ENCODE measurements around the gene BAIAP3. TPM values are rescaled to one million over a fixed set of nuclear protein-coding genes. Genes with fewer than 3 reads are reported as not detected.

The BAIAP3 gene
- total and polyA plus RNA-seq, 2 of the 8 experiments (the other 6 are each of a cell fraction or from before 2014, with no cell fraction given) = 2.9 to 6.8 TPM

GRCh38 chr16:1312903-1313302 is 20.5 kb upstream of the BAIAP3 start:
- Histone ChIP-seq H3K9me3 (ENCODE audit: insufficient read depth in 2 of 2, low read depth in 1 of 2, low read length in 1 of 2) (no peaks in the 10 kb centered on the region), H3K79me2 (ENCODE audit: control insufficient read depth in 1 of 2, insufficient read depth in 2 of 2, low read length in 2 of 2) (peaks cover 36 to 71% of the 10 kb centered on the region in 2 experiments), H4K20me1 (replicated peaks in 1 of 2; ENCODE audit: control insufficient read depth in 1 of 2, insufficient read depth in 2 of 2, low read length in 2 of 2) (peaks cover 52 to 60% of the 10 kb centered on the region in 2 experiments), H3K4me3 (ENCODE audit: extremely low read depth in 1 of 4, insufficient read depth in 2 of 4, low read depth in 3 of 4, low read length in 4 of 4) (no peak overlapping the region), H2BK12ac (ENCODE audit: low read depth, low read length) (no peak overlapping the region), H3K4me1 (replicated peaks in 1 of 4; ENCODE audit: control insufficient read depth in 3 of 4, insufficient read depth in 4 of 4, low read length in 3 of 4) (peaks cover 0 to 12% (median 5%) of the 10 kb centered on the region in 4 experiments; a peak in 5 of 7 replicates), H2BK5ac (ENCODE audit: low read depth, low read length) (no peak overlapping the region), H3K9ac (replicated peaks in 1 of 4; ENCODE audit: extremely low read depth in 1 of 4, low read depth in 3 of 4, low read length in 3 of 4) (no peak overlapping the region), H2AK5ac (ENCODE audit: low read depth, low read length) (no peak overlapping the region), H3K23ac (ENCODE audit: insufficient read length) (no peak overlapping the region), H2BK15ac (ENCODE audit: low read length) (no peak overlapping the region), H4K8ac (ENCODE audit: extremely low read depth, insufficient read depth, low read length) (no peak overlapping the region; the same call in 1 of the 2 replicates), H3K56ac (replicated peaks; ENCODE audit: insufficient read length, low read depth, low read length) (no peak overlapping the region), H3K14ac (ENCODE audit: insufficient read length) (no peak overlapping the region), H4K91ac (replicated peaks; ENCODE audit: insufficient read length, low read length) (no peak overlapping the region), H3K36me3 (ENCODE audit: control insufficient read depth in 2 of 4, insufficient read depth in 4 of 4, low read length in 3 of 4) (peaks cover 23 to 51% (median 38%) of the 10 kb centered on the region in 4 experiments; a peak in 7 of 8 replicates), H2AFZ (ENCODE audit: low read length) (no peak overlapping the region), H3K27ac (ENCODE audit: low read depth, low read length) (no peak overlapping the region), H3K4me2 (ENCODE audit: insufficient read depth in 1 of 2, low read depth in 2 of 2, low read length in 2 of 2) (no peak overlapping the region), H3K18ac (ENCODE audit: extremely low read depth, low read length) (no peak overlapping the region), H3K79me1 (ENCODE audit: low read depth, low read length) (peaks cover 9% of the 10 kb centered on the region; the same call in 1 of the 2 replicates), H3K4ac (replicated peaks; ENCODE audit: insufficient read length, low read depth, low read length) (no peak overlapping the region), H4K5ac (ENCODE audit: insufficient read length, low read depth, low read length) (no peak overlapping the region), H3K23me2 (ENCODE audit: low read depth, low read length) (peaks cover 18% of the 10 kb centered on the region), H2BK20ac (ENCODE audit: low read length) (no peak overlapping the region), H2BK120ac (replicated peaks; ENCODE audit: low read depth, low read length) (no peak overlapping the region), H3K27me3 (replicated peaks in 1 of 4; ENCODE audit: control insufficient read depth in 3 of 4, extremely low read depth in 1 of 4, insufficient read depth in 3 of 4, low read length in 3 of 4) (no peaks in the 10 kb centered on the region)
- CTCF ChIA-PET (ENCODE audit: partially characterized antibody) = interaction anchor here (1.0 to 1.3 kb wide), 5 partner anchors 12 to 34 kb away, joined by 3 to 4 read pairs (median 4); no protein-coding TSS in a partner anchor
- WGBS, 2 experiments (ENCODE audit: extremely low coverage in 1 of 2, insufficient coverage in 1 of 2, insufficient read length in 1 of 2, insufficient replicate concordance in 2 of 2, low coverage in 1 of 2, low lambda C conversion rate in 2 of 2, missing lambda C conversion rate in 1 of 2) = 92% methylated on average over 15 of the region's 15 CpGs; no CpG with 5 or more reads in 1 of the 2 experiments
- no peak for FAIRE-seq
- no peak for DNase-seq (ENCODE audit: low read depth in 1 of 2, low spot score in 2 of 2)
- POLR2A ChIA-PET (ENCODE audit: partially characterized antibody) = interaction anchor here (1.6 to 11.4 kb wide), 5 partner anchors 11 to 33 kb away, joined by 5 to 106 read pairs (median 13); no protein-coding TSS in a partner anchor
- TF ChIP-seq EP300 (IDR thresholded peaks at IDR 0.05; ENCODE audit: borderline replicate concordance in 1 of 2, low read depth in 2 of 2, low read length in 2 of 2) (no peak), POLR2AphosphoS5 (IDR thresholded peaks at IDR 0.05; ENCODE audit: low read depth, low read length) (peak; percentile 69; the same call in 1 of the 2 replicates)
